ENCODE measurements around the gene RAB40C. TPM values are rescaled to one million over a fixed set of nuclear protein-coding genes. Genes with fewer than 3 reads are reported as not detected.

RAB40C gene
- total RNA-seq, 3 donors from 2014 or later = 31.2 to 51.0 (median 40.1) TPM

- Histone ChIP-seq H3K4me1 (ENCODE audit: low read depth) (peaks cover 3% of the 10 kb centered on the region), H3K36me3 (ENCODE audit: low read depth) (no peaks in the 10 kb centered on the region), H3K4me3 (no peak overlapping the region), H3K9me3 (no peaks in the 10 kb centered on the region)
- DNase-seq (no peak), ATAC-seq (no peak)
- no peak for TF ChIP-seq CTCF (IDR thresholded peaks at IDR 0.05)
- intact Hi-C loops (cut with DNase I, micrococcal nuclease) = loop anchor here (10.0 kb wide), 1 partner anchor 89 kb away; the partner anchor contains the start of gene RHOT2 (in 2 of the 2)
Measured at GRCh38 chr16:575354-576196, 14.3 kb upstream of the RAB40C start.

- ATAC-seq = no peak
- Histone ChIP-seq H3K9me3 (no peaks in the 10 kb centered on the region), H3K36me3 (ENCODE audit: low read depth) (no peaks in the 10 kb centered on the region), H3K4me3 (no peak overlapping the region), H3K4me1 (ENCODE audit: low read depth) (no peaks in the 10 kb centered on the region)
- DNase-seq = no peak
- no peak for TF ChIP-seq CTCF (IDR thresholded peaks at IDR 0.05)
- intact Hi-C loops (cut with DNase I, micrococcal nuclease) = loop anchor here (10.0 kb wide), 1 partner anchor 88 kb away; the partner anchor contains the start of gene RHOT2 (in 2 of the 2)
Measured at GRCh38 chr16:576197-576822, 13.6 kb upstream of the RAB40C start.

GRCh38 chr16:576823-577201, 13.1 kb upstream of the RAB40C start:
- no peak for DNase-seq
- no peak for ATAC-seq
- no peak for TF ChIP-seq CTCF (IDR thresholded peaks at IDR 0.05)
- intact Hi-C loops (cut with DNase I, micrococcal nuclease) = loop anchor here (10.0 kb wide), 1 partner anchor 88 kb away; the partner anchor contains the start of gene RHOT2 (in 2 of the 2)
- Histone ChIP-seq H3K4me3 (no peak overlapping the region), H3K9me3 (no peaks in the 10 kb centered on the region), H3K4me1 (ENCODE audit: low read depth) (no peaks in the 10 kb centered on the region), H3K36me3 (ENCODE audit: low read depth) (no peaks in the 10 kb centered on the region)

- H3K36me3 ChIP-seq (ENCODE audit: low read depth) = no peaks in the 10 kb centered on the region
Measured at GRCh38 chr16:577796-578195, 12.1 kb upstream of the RAB40C start.

More at GRCh38 chr16:577796-578195, 12.1 kb upstream of the RAB40C start:
- no peak overlapping the region for H3K4me3 ChIP-seq
- intact Hi-C loops (cut with DNase I, micrococcal nuclease) = loop anchor here (10.0 kb wide), 1 partner anchor 87 kb away; the partner anchor contains the start of gene RHOT2 (in 2 of the 2)
- no peak for ATAC-seq
- no peak for TF ChIP-seq CTCF (IDR thresholded peaks at IDR 0.05)
- H3K4me1 ChIP-seq (ENCODE audit: low read depth) = no peaks in the 10 kb centered on the region
- H3K9me3 ChIP-seq = no peaks in the 10 kb centered on the region
- DNase-seq = no peak
